CD4-positive, CD25-positive, alpha-beta regulatory T cell (primary cell): ENCODE results near the gene CAST. TPM values are rescaled to one million over a fixed set of nuclear protein-coding genes. Genes with fewer than 3 reads are reported as not detected.

ENCODE experiments used
- ATAC-seq, 2 donors: fragments of 150-1000 bp; cut with Tn5 transposase; one replicate each; pipeline ENCODE4 v1.10.0; 2021; ENCODE audit warnings: low read depth in 2 of 2, moderate number of reproducible peaks in 2 of 2, moderate library complexity in 1 of 2
- DNase-seq, 3 donors: peaks; one replicate each; pipeline versions ENCODE4 v3.0.0 to v3.0.0-alpha.2; 2012 to 2022; ENCODE audit warnings: mixed read lengths in 1 of 3
- H3K27ac ChIP-seq: one replicate; pipeline ENCODE4 v1.7.0; 2013; ENCODE audit warnings: mild to moderate bottlenecking, low read length; ENCODE audit not compliant: insufficient read depth, poor library complexity, severe bottlenecking
- H3K27me3 ChIP-seq: one replicate; pipeline ENCODE4 v1.7.0; 2013; ENCODE audit warnings: low read length; ENCODE audit not compliant: control insufficient read depth, insufficient read depth
- H3K36me3 ChIP-seq: one replicate; pipeline ENCODE4 v1.7.0; 2013; ENCODE audit warnings: mild to moderate bottlenecking, low read length, moderate library complexity; ENCODE audit not compliant: control insufficient read depth, insufficient read depth
- H3K4me1 ChIP-seq: 2 replicates; pipeline ENCODE4 v1.7.0; 2013; ENCODE audit warnings: mild to moderate bottlenecking, low read length; ENCODE audit not compliant: insufficient read depth, control insufficient read depth, poor library complexity, severe bottlenecking
- H3K4me3 ChIP-seq: one replicate; pipeline ENCODE4 v1.7.0; 2013; ENCODE audit warnings: low read depth, mild to moderate bottlenecking, low read length, moderate library complexity
- H3K9me3 ChIP-seq, 2 experiments: 1 replicate in 1 of 2; 2 replicates in 1 of 2; pipeline ENCODE4 v1.7.0; 2013; ENCODE audit warnings: low read length in 2 of 2, mild to moderate bottlenecking in 1 of 2, moderate library complexity in 1 of 2; ENCODE audit not compliant: control insufficient read depth in 2 of 2
- H3K27ac Mint-ChIP-seq, 3 donors: one replicate each; pipeline ENCODE4 v1.8.0; 2020 to 2022; ENCODE audit warnings: mild to moderate bottlenecking in 3 of 3, mixed read lengths in 3 of 3, moderate library complexity in 2 of 3
- H3K27me3 Mint-ChIP-seq: one replicate; pipeline ENCODE4 v1.8.0; 2022; ENCODE audit warnings: mild to moderate bottlenecking, mixed read lengths
- H3K36me3 Mint-ChIP-seq: one replicate; pipeline ENCODE4 v1.8.0; 2020; ENCODE audit warnings: mixed read lengths
- H3K4me1 Mint-ChIP-seq, 4 donors: one replicate each; pipeline ENCODE4 v1.8.0; 2020 to 2022; ENCODE audit warnings: mixed read lengths in 4 of 4, mild to moderate bottlenecking in 1 of 4
- H3K4me3 Mint-ChIP-seq, 4 donors: one replicate each; pipeline ENCODE4 v1.8.0; 2020 to 2022; ENCODE audit warnings: mild to moderate bottlenecking in 4 of 4, mixed read lengths in 4 of 4, moderate library complexity in 3 of 4
- H3K9me3 Mint-ChIP-seq, 7 donors: one replicate each; pipeline ENCODE4 v1.8.0; 2020 to 2022; ENCODE audit warnings: mixed read lengths in 7 of 7, mild to moderate bottlenecking in 3 of 7, moderate library complexity in 2 of 7
- polyA plus RNA-seq, 4 donors: library from polyadenylated mRNA; unstranded; fragments of 300-500 nt; fragmentation: Illumina TruSeq; gene quantifications; one replicate each; pipeline ENCODE4 v1.2.3, GENCODE V29; 2021
- total RNA-seq: library from RNA; stranded (reverse); gene quantifications from one replicate; pipeline ENCODE4 v1.2.3, GENCODE V29; 2022

Gene CAST
- total and polyA plus RNA-seq, 5 donors from 2014 or later, result 37.8 to 374 (median 48.2) TPM

GRCh38 chr5:96654209-96654608, 8.0 kb upstream of the CAST start:
- Histone ChIP-seq H3K36me3 (no peaks in the 10 kb centered on the region), H3K4me3 (no peak overlapping the region), H3K9me3 (no peaks in the 10 kb centered on the region), H3K4me1 (peaks cover 16% of the 10 kb centered on the region), H3K27ac (no peak overlapping the region), H3K27me3 (peaks cover 11% of the 10 kb centered on the region)
- DNase-seq (no peak), ATAC-seq (no peak)
- Mint-ChIP-seq H3K4me3 (no peak overlapping the region), H3K4me1 (peaks cover 10 to 31% (median 13%) of the 10 kb centered on the region in 4 donors), H3K36me3 (no peaks in the 10 kb centered on the region), H3K9me3 (no peaks in the 10 kb centered on the region), H3K27me3 (peaks cover 36% of the 10 kb centered on the region), H3K27ac (no peak overlapping the region)

- H3K36me3 Mint-ChIP-seq, result no peaks in the 10 kb centered on the region
- peak overlapping the region in 2 of 4 donors; percentile 32 to 50 for H3K4me3 Mint-ChIP-seq
- Histone ChIP-seq H3K9me3 (no peaks in the 10 kb centered on the region), H3K27ac (no peak overlapping the region), H3K4me3 (no peak overlapping the region), H3K4me1 (peaks cover 16% of the 10 kb centered on the region), H3K36me3 (no peaks in the 10 kb centered on the region), H3K27me3 (peaks cover 11% of the 10 kb centered on the region)
- DNase-seq, result no peak
- no peaks in the 10 kb centered on the region for H3K9me3 Mint-ChIP-seq
- no peak for ATAC-seq
- H3K27me3 Mint-ChIP-seq, result peaks cover 36% of the 10 kb centered on the region
- H3K4me1 Mint-ChIP-seq, result peaks cover 10 to 36% (median 14%) of the 10 kb centered on the region in 4 donors
- H3K27ac Mint-ChIP-seq, result no peak overlapping the region
Observed at GRCh38 chr5:96655085-96655484, 7.1 kb upstream of the CAST start.

- Mint-ChIP-seq H3K36me3 (no peaks in the 10 kb centered on the region), H3K4me1 (peaks cover 10 to 38% (median 16%) of the 10 kb centered on the region in 4 donors), H3K9me3 (no peaks in the 10 kb centered on the region), H3K27me3 (peaks cover 36% of the 10 kb centered on the region), H3K27ac (no peak overlapping the region), H3K4me3 (no peak overlapping the region)
- H3K9me3 ChIP-seq, result no peaks in the 10 kb centered on the region
- DNase-seq (no peak), ATAC-seq (no peak)
- no peaks in the 10 kb centered on the region for H3K36me3 ChIP-seq
- H3K4me3 ChIP-seq, result no peak overlapping the region
- no peak overlapping the region for H3K27ac ChIP-seq
- H3K27me3 ChIP-seq, result peaks cover 11% of the 10 kb centered on the region
- H3K4me1 ChIP-seq, result peaks cover 17% of the 10 kb centered on the region
Observed at GRCh38 chr5:96655506-96655905, 6.7 kb upstream of the CAST start.

GRCh38 chr5:96657068-96657467, 5.1 kb upstream of the CAST start:
- Histone ChIP-seq H3K36me3 (no peaks in the 10 kb centered on the region), H3K4me1 (peaks cover 30% of the 10 kb centered on the region), H3K4me3 (no peak overlapping the region), H3K9me3 (no peaks in the 10 kb centered on the region), H3K27me3 (peaks cover 11% of the 10 kb centered on the region), H3K27ac (no peak overlapping the region)
- peak; percentile 13 to 84 (median 15) for DNase-seq
- Mint-ChIP-seq H3K4me3 (peak overlapping the region in 2 of 4 donors; percentile 38 to 59), H3K27ac (peak overlapping the region in 2 of 3 donors; percentile 21 to 75), H3K36me3 (no peaks in the 10 kb centered on the region), H3K4me1 (peaks cover 12 to 52% (median 26%) of the 10 kb centered on the region in 4 donors), H3K27me3 (peaks cover 34% of the 10 kb centered on the region), H3K9me3 (no peaks in the 10 kb centered on the region)
- ATAC-seq, result peak; percentile 49 to 60

- Histone ChIP-seq H3K27me3 (peaks cover 4% of the 10 kb centered on the region), H3K27ac (no peak overlapping the region), H3K9me3 (no peaks in the 10 kb centered on the region), H3K36me3 (no peaks in the 10 kb centered on the region), H3K4me3 (no peak overlapping the region), H3K4me1 (peaks cover 35% of the 10 kb centered on the region)
- no peaks in the 10 kb centered on the region for H3K9me3 Mint-ChIP-seq
- H3K36me3 Mint-ChIP-seq, result no peaks in the 10 kb centered on the region
- peak overlapping the region in 1 of 4 donors; percentile 59 for H3K4me3 Mint-ChIP-seq
- peaks cover 27% of the 10 kb centered on the region for H3K27me3 Mint-ChIP-seq
- H3K4me1 Mint-ChIP-seq, result peaks cover 15 to 54% (median 29%) of the 10 kb centered on the region in 4 donors
- DNase-seq (no peak), ATAC-seq (no peak)
- H3K27ac Mint-ChIP-seq, result no peak overlapping the region
Observed at GRCh38 chr5:96658272-96658671, 3.9 kb upstream of the CAST start.

GRCh38 chr5:96659170-96659569, 3.0 kb upstream of the CAST start:
- Histone ChIP-seq H3K4me3 (no peak overlapping the region), H3K9me3 (no peaks in the 10 kb centered on the region), H3K27ac (no peak overlapping the region), H3K36me3 (no peaks in the 10 kb centered on the region), H3K27me3 (peaks cover 4% of the 10 kb centered on the region), H3K4me1 (peaks cover 44% of the 10 kb centered on the region)
- H3K9me3 Mint-ChIP-seq, result no peaks in the 10 kb centered on the region
- peaks cover 23 to 61% (median 37%) of the 10 kb centered on the region in 4 donors for H3K4me1 Mint-ChIP-seq
- H3K36me3 Mint-ChIP-seq, result no peaks in the 10 kb centered on the region
- no peak for ATAC-seq
- no peak for DNase-seq
- peaks cover 26% of the 10 kb centered on the region for H3K27me3 Mint-ChIP-seq
- H3K4me3 Mint-ChIP-seq, result peak overlapping the region in 1 of 4 donors; percentile 51
- no peak overlapping the region for H3K27ac Mint-ChIP-seq

GRCh38 chr5:96660971-96661854, 963 bp upstream of the CAST start:
- Mint-ChIP-seq H3K36me3 (no peaks in the 10 kb centered on the region), H3K4me1 (peaks cover 32 to 58% (median 46%) of the 10 kb centered on the region in 4 donors), H3K9me3 (no peaks in the 10 kb centered on the region), H3K4me3 (peak overlapping the region; percentile 97 to 99 (median 97)), H3K27ac (peak overlapping the region; percentile 93 to 98 (median 95)), H3K27me3 (peaks cover 13% of the 10 kb centered on the region)
- ATAC-seq, result peak; percentile 11 to 16
- peak overlapping the region; percentile 92 for H3K27ac ChIP-seq
- DNase-seq, result peak; percentile 23 to 75 (median 65)
- H3K27me3 ChIP-seq, result no peaks in the 10 kb centered on the region
- H3K36me3 ChIP-seq, result no peaks in the 10 kb centered on the region
- no peaks in the 10 kb centered on the region for H3K9me3 ChIP-seq
- peak overlapping the region; percentile 97 for H3K4me3 ChIP-seq
- peaks cover 57% of the 10 kb centered on the region for H3K4me1 ChIP-seq
